Hepatocyte (in vitro differentiated cells): ENCODE data around the gene NAT10. TPM values are rescaled to one million over a fixed set of nuclear protein-coding genes. Genes with fewer than 3 reads are reported as not detected.
"Not testable (repeated sequence)": the region's sequence is repeated elsewhere in the genome, so short reads cannot be mapped to it uniquely, and the experiment has no call there.

ENCODE experiments used
- DNase-seq: peaks from one replicate; pipeline ENCODE4 v3.0.0-alpha.2; 2016; ENCODE audit warnings: low spot score
- H2AFZ ChIP-seq: fragments of 200-600 bp; sonication (generic); 2 replicates; pipeline ENCODE4 v1.6.0; 2016; ENCODE audit warnings: antibody characterized with exemption, mild to moderate bottlenecking
- H3K27ac ChIP-seq: fragments of 200-600 bp; sonication (generic); 2 replicates; pipeline ENCODE4 v1.5.1; 2016; ENCODE audit warnings: mild to moderate bottlenecking
- H3K27me3 ChIP-seq: fragments of 200-600 bp; sonication (generic); 2 replicates; pipeline ENCODE4 v1.6.1; 2016
- H3K36me3 ChIP-seq: fragments of 200-600 bp; sonication (generic); replicated peaks from 2 replicates; pipeline ENCODE4 v1.5.1; 2016; ENCODE audit warnings: low read depth; ENCODE audit not compliant: insufficient read depth
- H3K4me1 ChIP-seq: fragments of 200-600 bp; sonication (generic); 2 replicates; pipeline ENCODE4 v1.5.1; 2016; ENCODE audit warnings: mild to moderate bottlenecking, moderate library complexity; ENCODE audit not compliant: insufficient read depth
- H3K4me2 ChIP-seq: fragments of 200-600 bp; sonication (generic); 2 replicates; pipeline ENCODE4 v1.6.0; 2016
- H3K4me3 ChIP-seq: fragments of 200-600 bp; sonication (generic); 2 replicates; pipeline ENCODE4 v1.5.1; 2016; ENCODE audit warnings: mild to moderate bottlenecking
- H3K79me2 ChIP-seq: fragments of 200-600 bp; sonication (generic); 2 replicates; pipeline ENCODE4 v1.6.0; 2017; ENCODE audit warnings: mild to moderate bottlenecking
- H3K9me2 ChIP-seq: fragments of 200-600 bp; sonication (generic); replicated peaks from 2 replicates; pipeline ENCODE4 v1.6.0; 2017; ENCODE audit warnings: mild to moderate bottlenecking; ENCODE audit not compliant: insufficient read depth
- H3K9me3 ChIP-seq: fragments of 200-600 bp; sonication (generic); 2 replicates; pipeline ENCODE4 v1.5.1; 2016; ENCODE audit warnings: low read depth, mild to moderate bottlenecking
- H4K20me1 ChIP-seq: fragments of 200-600 bp; sonication (generic); 2 replicates; pipeline ENCODE4 v1.6.0; 2016; ENCODE audit warnings: mild to moderate bottlenecking; ENCODE audit not compliant: insufficient read depth, poor library complexity, severe bottlenecking
- EZH2 ChIP-seq: fragments of 200-600 bp; sonication (generic); IDR thresholded peaks from 2 replicates; pipeline ENCODE4 v1.6.1; 2016; ENCODE audit warnings: antibody characterized with exemption, mild to moderate bottlenecking, borderline replicate concordance
- EZH2phosphoT487 ChIP-seq: fragments of 200-600 bp; sonication (generic); IDR thresholded peaks from one replicate; pipeline ENCODE4 v1.6.1; 2018; ENCODE audit warnings: antibody characterized with exemption, mild to moderate bottlenecking, low read depth, moderate library complexity; ENCODE audit not compliant: unreplicated experiment, severe bottlenecking
- WGBS: methylation state at CpG from one replicate; pipeline ENCODE4 v1.1.6; 2016; ENCODE audit warnings: low lambda C conversion rate; ENCODE audit errors: missing lambda C conversion rate; 5-methylcytosine and 5-hydroxymethylcytosine counted together
- polyA plus RNA-seq: library from polyadenylated mRNA; unstranded; fragments of >200 nt; fragmentation: Nextera tagmentation; extraction: Ambion mirVana; gene quantifications from 2 replicates; pipeline ENCODE4 v1.2.1, GENCODE V29; 2016
- total RNA-seq: library from RNA; depleted of rRNA; stranded (reverse); fragments of >200 nt; gene quantifications from 2 replicates; pipeline ENCODE4 v1.2.3, GENCODE V29; 2014
- TF ChIP-seq, protein P1 (sequence below): fragments of 200-600 bp; sonication (generic); IDR thresholded peaks from 2 replicates; pipeline ENCODE4 v1.5.1; 2016; ENCODE audit warnings: antibody characterized with exemption, mild to moderate bottlenecking; ENCODE audit not compliant: poor library complexity

Gene NAT10
- total and polyA plus RNA-seq, 2 experiments from 2014 or later, result 18.3 to 20.5 TPM

- DNase-seq, result no peak
- no peak overlapping the region for H3K4me3 ChIP-seq
- no peaks in the 10 kb centered on the region for H3K27me3 ChIP-seq
- H3K9me3 ChIP-seq, result no peaks in the 10 kb centered on the region
- no peak overlapping the region for H2AFZ ChIP-seq
- no peak for TF ChIP-seq EZH2
- TF ChIP-seq, protein P1, sequence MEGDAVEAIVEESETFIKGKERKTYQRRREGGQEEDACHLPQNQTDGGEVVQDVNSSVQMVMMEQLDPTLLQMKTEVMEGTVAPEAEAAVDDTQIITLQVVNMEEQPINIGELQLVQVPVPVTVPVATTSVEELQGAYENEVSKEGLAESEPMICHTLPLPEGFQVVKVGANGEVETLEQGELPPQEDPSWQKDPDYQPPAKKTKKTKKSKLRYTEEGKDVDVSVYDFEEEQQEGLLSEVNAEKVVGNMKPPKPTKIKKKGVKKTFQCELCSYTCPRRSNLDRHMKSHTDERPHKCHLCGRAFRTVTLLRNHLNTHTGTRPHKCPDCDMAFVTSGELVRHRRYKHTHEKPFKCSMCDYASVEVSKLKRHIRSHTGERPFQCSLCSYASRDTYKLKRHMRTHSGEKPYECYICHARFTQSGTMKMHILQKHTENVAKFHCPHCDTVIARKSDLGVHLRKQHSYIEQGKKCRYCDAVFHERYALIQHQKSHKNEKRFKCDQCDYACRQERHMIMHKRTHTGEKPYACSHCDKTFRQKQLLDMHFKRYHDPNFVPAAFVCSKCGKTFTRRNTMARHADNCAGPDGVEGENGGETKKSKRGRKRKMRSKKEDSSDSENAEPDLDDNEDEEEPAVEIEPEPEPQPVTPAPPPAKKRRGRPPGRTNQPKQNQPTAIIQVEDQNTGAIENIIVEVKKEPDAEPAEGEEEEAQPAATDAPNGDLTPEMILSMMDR, result no peak
- no peak for TF ChIP-seq EZH2phosphoT487
- H3K4me1 ChIP-seq, result peaks cover 14% of the 10 kb centered on the region
- 90% methylated on average over 2 of the region's 2 CpGs for WGBS
- H3K9me2 ChIP-seq, result no peaks in the 10 kb centered on the region
- peak overlapping the region; percentile 17 for H3K27ac ChIP-seq
- peaks cover 97% of the 10 kb centered on the region for H4K20me1 ChIP-seq
- peaks cover 100% of the 10 kb centered on the region for H3K79me2 ChIP-seq
- no peaks in the 10 kb centered on the region for H3K36me3 ChIP-seq
- peak overlapping the region; percentile 7 for H3K4me2 ChIP-seq
Observed at GRCh38 chr11:34064291-34064690, 41.1 kb upstream of the NAT10 start.

DNA sequence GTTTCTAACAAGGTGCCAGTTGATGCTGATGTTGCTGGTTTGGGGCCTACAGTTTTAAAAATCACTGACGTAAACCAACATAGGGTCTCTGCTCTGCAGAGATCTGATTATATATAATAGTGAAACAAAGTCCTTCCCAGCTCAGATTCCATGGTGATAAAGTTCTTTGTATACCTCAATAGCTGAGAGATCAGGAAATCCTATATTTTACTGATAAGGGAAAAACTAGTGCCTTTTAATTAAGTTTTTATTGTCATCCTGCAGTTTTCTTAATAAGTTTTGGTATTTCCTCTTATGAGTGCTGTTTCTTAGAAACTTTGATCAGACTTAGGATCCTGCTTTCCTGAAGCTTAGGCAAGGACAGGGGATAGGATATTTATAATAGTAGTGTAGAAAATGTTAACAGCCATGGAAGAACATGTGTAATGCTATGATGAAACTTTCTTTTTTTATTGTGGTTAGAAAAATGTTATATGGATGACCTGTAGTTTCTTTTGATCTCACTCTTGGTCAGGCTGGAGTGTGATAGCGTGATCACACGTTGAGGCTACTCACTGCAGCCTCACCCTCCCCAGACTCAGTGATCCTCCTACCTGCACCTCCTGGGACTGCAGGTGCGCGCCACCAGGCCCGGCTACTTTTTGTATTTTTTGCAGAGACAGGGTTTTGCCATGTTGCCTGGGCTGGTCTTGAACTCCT lies 39.8 kb upstream of the NAT10 start:
- peaks cover 100% of the 10 kb centered on the region for H3K79me2 ChIP-seq
- no peaks in the 10 kb centered on the region for H3K36me3 ChIP-seq
- H3K4me2 ChIP-seq, result no peak overlapping the region
- H3K4me3 ChIP-seq, result no peak overlapping the region
- peaks cover 97% of the 10 kb centered on the region for H4K20me1 ChIP-seq
- no peak overlapping the region for H2AFZ ChIP-seq
- TF ChIP-seq, protein P1, result no peak
- TF ChIP-seq EZH2 (no peak), EZH2phosphoT487 (no peak)
- no peaks in the 10 kb centered on the region for H3K27me3 ChIP-seq
- H3K9me3 ChIP-seq, result no peaks in the 10 kb centered on the region
- DNase-seq, result no peak
- H3K9me2 ChIP-seq, result no peaks in the 10 kb centered on the region
- peaks cover 14% of the 10 kb centered on the region for H3K4me1 ChIP-seq
- H3K27ac ChIP-seq, result no peak overlapping the region
- 92% methylated on average over 6 of the region's 6 CpGs for WGBS

- not testable (repeated sequence) for H3K9me3 ChIP-seq, DNase-seq, H3K9me2 ChIP-seq, H3K4me2 ChIP-seq, H3K36me3 ChIP-seq, H3K4me3 ChIP-seq, H3K27me3 ChIP-seq, H2AFZ ChIP-seq, H3K27ac ChIP-seq
- Histone ChIP-seq H3K4me1 (peaks cover 14% of the 10 kb centered on the region), H4K20me1 (peaks cover 97% of the 10 kb centered on the region), H3K79me2 (peaks cover 100% of the 10 kb centered on the region)
- WGBS, result 91% methylated on average over 8 of the region's 8 CpGs
Observed at GRCh38 chr11:34066766-34067165, 38.7 kb upstream of the NAT10 start.

DNA sequence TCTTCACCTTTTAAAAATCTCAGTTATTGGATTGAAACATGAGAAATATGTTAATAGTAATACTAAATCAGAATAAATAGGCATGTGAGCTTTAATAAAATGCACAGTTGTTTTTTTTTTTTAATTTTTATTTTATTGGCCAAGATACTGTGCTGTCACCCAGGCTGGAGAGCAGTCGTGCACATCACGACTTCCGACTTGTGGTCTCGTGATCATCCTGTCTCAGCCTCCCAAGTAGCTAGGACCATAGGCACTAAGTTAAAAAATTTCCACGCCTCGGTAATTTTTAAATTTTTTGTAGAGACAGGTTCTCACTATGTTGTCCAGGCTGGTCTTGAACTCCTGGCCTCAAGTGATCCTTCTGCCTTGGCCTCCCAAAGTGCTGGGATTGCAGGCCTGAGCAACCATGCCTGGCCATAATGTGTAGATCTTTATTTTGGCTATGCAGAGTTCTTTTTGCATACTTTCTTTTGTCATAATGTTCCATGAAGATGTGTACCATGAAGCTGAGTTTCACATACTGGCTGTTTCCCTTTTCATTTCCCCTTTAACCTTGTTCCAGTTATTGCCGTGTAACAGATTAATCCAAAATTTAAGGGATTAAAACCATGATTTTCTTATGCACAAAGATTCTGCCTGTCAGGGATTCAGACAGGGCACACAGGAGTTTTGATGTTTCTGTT lies 37.9 kb upstream of the NAT10 start:
- Histone ChIP-seq H3K9me3 (no peaks in the 10 kb centered on the region), H3K36me3 (no peaks in the 10 kb centered on the region), H3K9me2 (no peaks in the 10 kb centered on the region), H3K27ac (no peak overlapping the region), H3K79me2 (peaks cover 100% of the 10 kb centered on the region), H3K4me1 (peaks cover 14% of the 10 kb centered on the region), H4K20me1 (peaks cover 97% of the 10 kb centered on the region), H3K4me3 (no peak overlapping the region), H3K4me2 (no peak overlapping the region), H3K27me3 (no peaks in the 10 kb centered on the region), H2AFZ (no peak overlapping the region)
- TF ChIP-seq, protein P1, result no peak
- TF ChIP-seq EZH2, result no peak
- TF ChIP-seq EZH2phosphoT487, result no peak
- 93% methylated on average over 7 of the region's 7 CpGs for whole genome bisulfite sequencing
- no peak for DNase-seq
